Measurements from ENCODE around the gene TPX2. TPM values are rescaled to one million over a fixed set of nuclear protein-coding genes. Genes with fewer than 3 reads are reported as not detected.

TPX2 gene
- total RNA-seq, 1 donor from 2014 or later = 278 TPM

DNA sequence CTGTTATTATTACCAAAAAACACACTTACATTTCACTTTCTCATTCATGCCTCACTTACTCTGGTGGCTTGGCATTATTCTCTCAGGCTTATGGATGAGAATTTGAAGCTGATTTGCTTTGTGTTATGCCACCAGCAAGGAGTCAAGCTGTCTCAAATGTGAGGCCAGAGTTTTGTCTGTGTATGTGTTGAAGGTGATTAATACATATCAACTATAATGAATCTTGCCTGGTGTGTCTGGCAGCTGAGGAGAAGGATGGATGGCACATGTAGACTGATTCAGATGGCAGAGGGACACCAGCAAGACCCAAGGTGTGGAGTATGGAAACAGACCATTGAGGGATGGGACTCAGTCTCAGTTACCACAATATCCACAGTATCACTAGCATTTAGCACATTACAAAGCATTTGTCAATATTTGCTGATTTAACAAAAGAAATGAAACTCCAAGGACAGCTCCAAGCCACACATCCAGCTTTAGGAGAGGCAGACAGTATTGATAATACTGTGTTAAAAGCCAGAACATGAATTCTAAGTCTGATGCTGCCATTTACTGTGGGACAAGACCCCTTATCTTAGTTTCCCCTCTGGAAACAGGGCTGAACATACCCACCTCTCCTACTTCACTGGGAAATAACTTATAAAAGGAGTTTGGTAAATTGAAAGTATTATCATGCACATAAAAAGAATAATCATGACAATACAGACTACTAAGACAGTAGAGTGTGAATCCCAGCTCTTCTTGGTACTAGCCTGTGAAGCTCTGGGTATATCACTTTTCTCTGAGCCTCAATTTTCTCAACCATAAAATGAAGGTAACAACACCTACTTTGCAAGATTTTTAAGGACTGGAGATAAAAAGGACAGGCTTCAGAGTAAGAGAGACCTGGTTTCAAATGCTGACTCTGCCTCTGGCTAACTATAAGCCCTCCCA, 27.6 kb upstream of the TPX2 start:
- no peaks in the 10 kb centered on the region for H3K27me3 Mint-ChIP-seq (ENCODE audit: insufficient read depth, low read depth)
- Histone ChIP-seq H4K20me1 (ENCODE audit: low read depth) (peaks cover 12% of the 10 kb centered on the region), H3K4me1 (peaks cover 31% of the 10 kb centered on the region), H3F3A (ENCODE audit: low read depth) (peaks cover 24% of the 10 kb centered on the region), H3K27ac (no peak overlapping the region), H3K27me3 (no peaks in the 10 kb centered on the region), H3K4me3 (no peak overlapping the region), H3K9me3 (ENCODE audit: low read depth) (no peaks in the 10 kb centered on the region), H3K9ac (no peak overlapping the region), H2AFZ (replicated peaks) (no peak overlapping the region), H3K79me2 (ENCODE audit: low read depth) (peaks cover 96% of the 10 kb centered on the region), H3K36me3 (peaks cover 4% of the 10 kb centered on the region), H3K4me2 (peak overlapping the region; percentile 75)
- H3K36me3 Mint-ChIP-seq = peaks cover 39% of the 10 kb centered on the region
- TF ChIP-seq EZH2 (IDR thresholded peaks at IDR 0.05) (no peak), EZH2phosphoT487 (IDR thresholded peaks at IDR 0.05) (no peak)
- TF ChIP-seq, protein P1, sequence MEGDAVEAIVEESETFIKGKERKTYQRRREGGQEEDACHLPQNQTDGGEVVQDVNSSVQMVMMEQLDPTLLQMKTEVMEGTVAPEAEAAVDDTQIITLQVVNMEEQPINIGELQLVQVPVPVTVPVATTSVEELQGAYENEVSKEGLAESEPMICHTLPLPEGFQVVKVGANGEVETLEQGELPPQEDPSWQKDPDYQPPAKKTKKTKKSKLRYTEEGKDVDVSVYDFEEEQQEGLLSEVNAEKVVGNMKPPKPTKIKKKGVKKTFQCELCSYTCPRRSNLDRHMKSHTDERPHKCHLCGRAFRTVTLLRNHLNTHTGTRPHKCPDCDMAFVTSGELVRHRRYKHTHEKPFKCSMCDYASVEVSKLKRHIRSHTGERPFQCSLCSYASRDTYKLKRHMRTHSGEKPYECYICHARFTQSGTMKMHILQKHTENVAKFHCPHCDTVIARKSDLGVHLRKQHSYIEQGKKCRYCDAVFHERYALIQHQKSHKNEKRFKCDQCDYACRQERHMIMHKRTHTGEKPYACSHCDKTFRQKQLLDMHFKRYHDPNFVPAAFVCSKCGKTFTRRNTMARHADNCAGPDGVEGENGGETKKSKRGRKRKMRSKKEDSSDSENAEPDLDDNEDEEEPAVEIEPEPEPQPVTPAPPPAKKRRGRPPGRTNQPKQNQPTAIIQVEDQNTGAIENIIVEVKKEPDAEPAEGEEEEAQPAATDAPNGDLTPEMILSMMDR (IDR thresholded peaks at IDR 0.05) = no peak
- H3K4me3 Mint-ChIP-seq = no peak overlapping the region
- peak overlapping the region; percentile 82 for H3K27ac Mint-ChIP-seq
- H3K9me3 Mint-ChIP-seq = no peaks in the 10 kb centered on the region
- peaks cover 32% of the 10 kb centered on the region for H3K4me1 Mint-ChIP-seq
- DNase-seq (ENCODE audit: low spot score) = no peak

DNA sequence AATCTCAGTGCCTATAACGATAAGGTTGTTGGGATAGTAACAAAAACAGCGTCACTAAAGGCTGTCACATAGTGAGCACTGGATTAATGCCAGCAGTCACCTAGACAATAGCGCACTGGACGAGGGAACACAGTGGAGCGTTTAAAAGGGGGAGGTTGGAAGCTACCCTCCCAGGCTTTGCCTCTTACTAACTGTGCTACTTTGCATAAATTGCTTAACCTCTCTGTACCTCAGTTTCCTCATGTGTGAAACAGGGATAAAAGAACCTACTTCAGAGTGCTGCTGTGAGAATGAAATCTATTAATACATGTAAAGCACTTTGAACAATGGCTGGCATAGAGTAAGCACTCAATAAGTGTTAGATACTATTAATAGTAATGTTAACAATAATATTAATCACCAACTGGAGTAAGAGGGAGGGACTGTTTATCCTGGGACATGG, 27.0 kb upstream of the TPX2 start:
- Mint-ChIP-seq H3K27ac (peak overlapping the region; percentile 82), H3K4me1 (peaks cover 38% of the 10 kb centered on the region), H3K4me3 (no peak overlapping the region), H3K36me3 (peaks cover 39% of the 10 kb centered on the region), H3K27me3 (ENCODE audit: insufficient read depth, low read depth) (no peaks in the 10 kb centered on the region), H3K9me3 (no peaks in the 10 kb centered on the region)
- Histone ChIP-seq H3K4me1 (peaks cover 38% of the 10 kb centered on the region), H3K4me2 (peak overlapping the region; percentile 75), H4K20me1 (ENCODE audit: low read depth) (peaks cover 12% of the 10 kb centered on the region), H3K79me2 (ENCODE audit: low read depth) (peaks cover 96% of the 10 kb centered on the region), H3F3A (ENCODE audit: low read depth) (peaks cover 24% of the 10 kb centered on the region), H2AFZ (replicated peaks) (no peak overlapping the region), H3K4me3 (no peak overlapping the region), H3K27ac (peak overlapping the region; percentile 90), H3K9ac (no peak overlapping the region), H3K27me3 (no peaks in the 10 kb centered on the region), H3K36me3 (peaks cover 1% of the 10 kb centered on the region), H3K9me3 (ENCODE audit: low read depth) (no peaks in the 10 kb centered on the region)
- no peak for TF ChIP-seq EZH2 (IDR thresholded peaks at IDR 0.05)
- TF ChIP-seq, protein P1 (IDR thresholded peaks at IDR 0.05) = no peak
- TF ChIP-seq EZH2phosphoT487 (IDR thresholded peaks at IDR 0.05) = no peak
- peak; percentile 72 for DNase-seq (ENCODE audit: low spot score)

DNA sequence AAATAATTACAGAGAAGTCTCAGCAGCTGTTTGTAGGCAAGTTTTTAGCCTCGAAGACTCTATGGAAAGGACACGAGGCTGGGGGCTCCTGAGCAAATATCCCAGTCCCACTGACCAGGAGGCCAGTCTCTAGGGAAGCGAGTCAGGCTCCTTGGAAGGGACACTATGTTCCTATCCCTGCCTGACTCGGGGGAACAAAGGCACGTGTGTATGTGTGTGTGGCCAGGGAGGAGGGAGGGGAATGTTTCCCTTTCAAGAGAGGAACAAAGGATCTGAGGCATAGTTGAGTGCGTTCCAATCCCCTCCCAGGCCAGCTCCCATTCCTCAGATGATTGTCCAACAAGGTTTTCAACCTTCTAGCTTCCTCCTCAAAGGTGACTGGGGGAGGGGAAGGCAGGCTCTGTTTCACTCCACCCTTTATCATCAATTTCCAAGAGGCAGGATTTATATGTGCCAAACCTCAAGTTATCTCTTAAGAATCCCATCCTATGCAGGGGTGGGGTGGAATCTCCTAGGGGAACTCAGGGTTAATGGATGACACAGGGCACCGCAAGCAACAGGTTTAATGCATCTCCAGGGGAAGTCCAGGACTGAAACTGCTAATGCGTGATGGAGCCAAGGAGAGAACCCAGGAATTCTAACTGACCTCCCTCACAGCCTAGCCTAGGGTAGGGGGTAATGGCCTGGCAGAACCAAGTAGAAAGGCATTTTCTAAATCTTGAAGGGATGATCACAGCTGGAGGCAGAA, 26.4 kb upstream of the TPX2 start:
- Histone ChIP-seq H3K27ac (peak overlapping the region; percentile 90), H4K20me1 (ENCODE audit: low read depth) (peaks cover 11% of the 10 kb centered on the region), H3F3A (ENCODE audit: low read depth) (peaks cover 24% of the 10 kb centered on the region), H3K4me3 (peak overlapping the region; percentile 28), H3K27me3 (no peaks in the 10 kb centered on the region), H3K4me2 (peak overlapping the region; percentile 75), H3K79me2 (ENCODE audit: low read depth) (peaks cover 97% of the 10 kb centered on the region), H3K9me3 (ENCODE audit: low read depth) (no peaks in the 10 kb centered on the region), H2AFZ (replicated peaks) (no peak overlapping the region), H3K4me1 (peaks cover 41% of the 10 kb centered on the region), H3K36me3 (no peaks in the 10 kb centered on the region), H3K9ac (no peak overlapping the region)
- TF ChIP-seq, protein P1 (IDR thresholded peaks at IDR 0.05) = no peak
- TF ChIP-seq EZH2 (IDR thresholded peaks at IDR 0.05) = no peak
- no peak for TF ChIP-seq EZH2phosphoT487 (IDR thresholded peaks at IDR 0.05)
- Mint-ChIP-seq H3K27ac (peak overlapping the region; percentile 82), H3K9me3 (no peaks in the 10 kb centered on the region), H3K27me3 (ENCODE audit: insufficient read depth, low read depth) (no peaks in the 10 kb centered on the region), H3K4me3 (peak overlapping the region; percentile 73), H3K4me1 (peaks cover 41% of the 10 kb centered on the region), H3K36me3 (peaks cover 40% of the 10 kb centered on the region)
- peak; percentile 94 for DNase-seq (ENCODE audit: low spot score)
